ENCODE results near the gene PIGS.

DNA sequence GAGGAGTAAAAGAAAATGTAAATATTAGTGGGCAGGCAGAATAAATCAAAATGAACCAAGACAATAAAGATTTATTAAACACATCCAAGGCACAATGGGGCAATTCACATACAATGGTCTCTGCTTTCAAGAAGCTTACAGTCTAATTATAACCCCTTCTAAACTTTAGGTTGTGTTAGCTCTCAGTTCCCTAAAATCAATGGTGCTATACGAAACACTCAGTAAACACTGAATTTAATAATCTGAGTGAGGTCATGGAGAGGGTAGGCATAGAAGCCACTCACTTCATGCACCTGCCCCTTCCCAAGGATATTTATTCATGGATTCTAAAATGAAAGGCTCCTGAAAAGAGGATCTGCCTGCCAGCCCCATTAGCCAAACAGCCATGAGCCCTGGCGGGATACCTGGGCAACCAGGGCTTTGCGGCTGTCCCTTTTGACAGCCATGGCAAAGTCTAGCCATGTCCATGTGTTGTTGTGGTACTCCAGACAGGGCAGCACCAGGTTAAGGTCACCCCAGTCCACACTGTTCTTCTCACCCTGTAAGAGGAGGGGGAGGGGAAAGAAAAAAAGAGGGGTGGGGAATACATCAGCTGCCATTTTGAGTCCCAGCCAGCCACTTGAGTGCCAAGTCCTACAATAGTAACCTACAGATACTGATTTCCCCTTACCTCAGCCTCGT, 44.1 kb upstream of the PIGS start:
- no peak for TF ChIP-seq POLR2A (IDR thresholded peaks at IDR 0.05)
- TF ChIP-seq, protein P1, sequence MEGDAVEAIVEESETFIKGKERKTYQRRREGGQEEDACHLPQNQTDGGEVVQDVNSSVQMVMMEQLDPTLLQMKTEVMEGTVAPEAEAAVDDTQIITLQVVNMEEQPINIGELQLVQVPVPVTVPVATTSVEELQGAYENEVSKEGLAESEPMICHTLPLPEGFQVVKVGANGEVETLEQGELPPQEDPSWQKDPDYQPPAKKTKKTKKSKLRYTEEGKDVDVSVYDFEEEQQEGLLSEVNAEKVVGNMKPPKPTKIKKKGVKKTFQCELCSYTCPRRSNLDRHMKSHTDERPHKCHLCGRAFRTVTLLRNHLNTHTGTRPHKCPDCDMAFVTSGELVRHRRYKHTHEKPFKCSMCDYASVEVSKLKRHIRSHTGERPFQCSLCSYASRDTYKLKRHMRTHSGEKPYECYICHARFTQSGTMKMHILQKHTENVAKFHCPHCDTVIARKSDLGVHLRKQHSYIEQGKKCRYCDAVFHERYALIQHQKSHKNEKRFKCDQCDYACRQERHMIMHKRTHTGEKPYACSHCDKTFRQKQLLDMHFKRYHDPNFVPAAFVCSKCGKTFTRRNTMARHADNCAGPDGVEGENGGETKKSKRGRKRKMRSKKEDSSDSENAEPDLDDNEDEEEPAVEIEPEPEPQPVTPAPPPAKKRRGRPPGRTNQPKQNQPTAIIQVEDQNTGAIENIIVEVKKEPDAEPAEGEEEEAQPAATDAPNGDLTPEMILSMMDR (IDR thresholded peaks at IDR 0.05) = no peak
